GM19025 (cell line): Measurements from ENCODE around the gene TEC.
A peak's percentile ranks its signal among the peaks of the same experiment; 100 is the strongest.
"Not testable (repeated sequence)": the region's sequence is repeated elsewhere in the genome, so short reads cannot be mapped to it uniquely, and the experiment has no call there.

ENCODE experiments used
- ATAC-seq: cut with Tn5 transposase; IDR thresholded peaks from one replicate; pipeline ENCODE4 v1.9.1; 2021; ENCODE audit warnings: mild to moderate bottlenecking, low read depth, moderate library complexity; ENCODE audit not compliant: unreplicated experiment

TEC gene

DNA sequence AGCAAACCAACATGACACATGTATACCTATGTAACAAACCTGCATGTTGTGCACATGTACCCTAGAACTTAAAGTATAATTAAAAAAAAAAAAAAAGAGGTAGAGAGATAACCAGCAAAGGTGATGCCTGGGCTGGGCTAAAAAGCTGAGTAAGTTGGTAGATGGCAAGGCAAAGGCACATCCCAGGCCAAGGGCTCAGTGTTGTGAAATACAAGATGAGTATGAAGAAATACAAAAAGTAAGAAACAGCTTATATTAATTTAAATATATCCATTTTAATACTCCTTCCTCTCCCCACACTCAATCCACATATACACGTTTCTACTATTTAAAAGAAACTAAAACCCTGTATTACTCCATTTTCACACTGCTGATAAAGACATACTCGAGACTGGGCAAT, 25.8 kb downstream of the TEC start:
- ATAC-seq: no peak

DNA sequence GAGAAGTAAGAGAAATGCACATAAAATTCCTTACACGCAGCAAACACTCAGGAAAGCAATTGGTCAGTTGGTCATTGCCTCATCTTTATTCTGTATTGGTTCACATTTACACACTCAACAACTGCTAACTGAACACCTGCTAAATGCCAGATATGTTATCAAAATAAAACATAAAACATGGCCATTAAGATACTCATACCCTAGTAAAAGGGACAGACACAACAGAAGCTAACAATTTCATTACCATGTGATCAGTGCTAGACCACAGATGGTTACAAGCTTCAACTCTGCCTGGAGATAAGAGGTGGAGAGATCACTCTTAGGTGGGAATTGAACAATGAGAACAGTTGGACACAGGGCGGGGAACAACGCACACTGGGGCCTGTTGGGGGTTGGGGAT, 26.2 kb downstream of the TEC start:
- no peak for ATAC-seq

DNA sequence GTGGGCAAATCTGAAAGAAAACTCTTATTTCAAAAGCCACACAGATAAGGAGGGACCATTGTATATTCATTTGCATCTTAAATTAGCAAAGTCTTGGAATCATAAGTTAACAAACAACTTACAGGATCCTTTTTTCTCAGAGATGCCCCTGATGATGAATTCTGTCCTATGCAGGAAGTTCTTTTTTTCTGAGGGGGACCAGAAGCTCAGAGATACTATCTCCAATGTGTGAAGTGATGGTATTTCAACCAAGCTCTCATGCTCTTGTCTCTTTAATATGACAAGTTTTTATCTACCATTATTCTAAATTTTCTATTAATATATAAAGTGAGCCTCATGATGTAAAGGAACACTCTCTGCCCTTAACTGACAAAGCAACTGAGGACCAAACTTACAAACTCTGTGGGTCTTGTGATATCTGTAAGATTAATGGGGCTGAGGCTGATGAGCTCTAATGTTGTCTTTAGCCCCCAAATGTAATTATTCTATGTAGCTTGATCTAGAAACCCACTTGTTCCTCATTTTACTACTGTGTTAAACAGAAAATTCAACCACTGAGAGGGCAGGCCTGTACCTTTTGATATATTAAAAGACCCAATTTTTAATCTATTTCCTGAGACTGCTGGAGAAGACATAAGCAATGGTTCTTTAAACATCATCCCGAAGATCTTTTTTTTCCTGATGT, 27.0 kb downstream of the TEC start:
- ATAC-seq: no peak

DNA sequence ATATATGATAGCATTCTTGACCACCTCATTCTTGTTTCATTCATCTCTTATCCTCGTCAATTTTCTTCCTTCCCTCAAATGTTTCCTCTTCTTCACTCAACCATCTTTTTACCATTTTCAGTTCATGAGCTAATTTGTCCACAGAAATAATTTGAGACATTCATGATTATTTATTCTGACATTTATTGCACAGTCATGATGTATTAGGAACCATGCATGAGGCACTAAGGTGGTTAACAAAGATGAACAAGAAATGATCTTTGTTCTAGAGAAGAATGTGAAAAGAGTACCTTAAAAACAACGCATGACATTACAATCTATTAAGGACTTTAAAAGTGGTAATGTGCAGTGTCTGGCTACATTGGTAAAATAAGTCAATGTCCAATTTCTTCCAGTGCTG, 27.9 kb downstream of the TEC start:
- no peak for ATAC-seq

DNA sequence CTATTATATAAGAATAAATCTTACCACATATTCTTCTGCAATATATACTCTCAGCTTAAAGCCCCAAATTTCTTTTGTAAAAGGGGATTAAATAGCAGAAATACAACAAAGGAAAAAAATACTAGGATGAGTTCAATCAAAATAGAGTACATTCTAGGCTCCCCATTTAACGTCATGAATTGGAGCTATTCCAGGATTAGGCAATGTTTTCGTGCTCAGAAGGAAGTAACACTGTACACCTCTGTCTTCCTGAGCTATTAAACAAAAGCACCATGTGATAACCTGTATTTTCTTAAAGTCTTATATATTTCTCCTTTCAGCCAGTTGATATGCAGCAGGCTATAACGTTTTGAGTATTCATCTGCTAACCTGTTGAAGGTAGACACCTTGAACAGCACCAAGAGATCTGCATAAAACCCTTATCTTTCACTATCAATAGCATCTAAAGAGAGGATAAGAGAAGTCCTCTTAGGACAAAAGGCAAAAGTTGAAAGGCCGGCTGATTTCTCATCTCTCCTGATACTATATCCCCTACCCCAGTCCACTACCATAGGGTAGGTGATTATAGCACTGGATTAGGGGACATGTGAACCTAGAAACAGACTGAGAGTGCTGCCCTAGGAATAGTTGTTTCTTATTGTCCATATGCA, 31.5 kb downstream of the TEC start:
- ATAC-seq: no peak

DNA sequence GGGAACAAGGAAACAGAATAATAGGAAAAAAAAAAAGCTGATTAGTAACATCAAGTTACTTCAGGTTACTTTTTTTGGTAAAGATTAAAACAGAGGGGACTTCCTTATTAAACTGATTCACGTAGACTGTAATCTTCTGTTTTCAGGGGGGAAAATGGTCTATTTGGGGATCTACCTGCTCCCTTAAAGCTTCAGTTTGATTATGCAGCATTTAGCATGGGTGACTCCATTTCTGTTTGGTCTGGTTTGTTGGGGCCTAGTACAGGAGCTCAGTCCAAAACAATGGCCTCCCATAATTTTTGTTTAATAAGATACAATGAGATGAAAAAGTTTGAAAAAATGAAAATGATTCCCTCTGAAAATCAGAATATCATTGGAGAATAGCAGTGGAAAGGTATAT, 34.6 kb downstream of the TEC start:
- ATAC-seq: no peak

DNA sequence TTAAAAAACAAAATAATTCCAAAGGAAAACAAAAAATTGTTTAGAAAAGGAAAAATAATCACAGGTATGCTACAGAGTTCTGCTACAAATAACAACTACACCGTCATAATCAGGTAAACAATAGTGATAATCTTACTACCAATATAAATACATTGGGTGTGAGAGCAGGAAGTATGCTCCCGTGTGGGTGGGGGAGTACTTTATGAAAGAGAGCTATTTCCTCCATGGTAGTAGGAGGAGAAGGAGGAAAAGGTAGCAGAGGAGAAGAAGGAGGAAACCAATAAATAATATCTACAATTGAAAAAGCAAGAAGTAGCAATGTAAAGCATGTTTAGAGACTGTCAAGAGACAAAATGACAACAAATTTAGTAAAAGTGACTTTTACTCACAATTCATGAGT, 35.1 kb downstream of the TEC start:
- no peak for ATAC-seq

DNA sequence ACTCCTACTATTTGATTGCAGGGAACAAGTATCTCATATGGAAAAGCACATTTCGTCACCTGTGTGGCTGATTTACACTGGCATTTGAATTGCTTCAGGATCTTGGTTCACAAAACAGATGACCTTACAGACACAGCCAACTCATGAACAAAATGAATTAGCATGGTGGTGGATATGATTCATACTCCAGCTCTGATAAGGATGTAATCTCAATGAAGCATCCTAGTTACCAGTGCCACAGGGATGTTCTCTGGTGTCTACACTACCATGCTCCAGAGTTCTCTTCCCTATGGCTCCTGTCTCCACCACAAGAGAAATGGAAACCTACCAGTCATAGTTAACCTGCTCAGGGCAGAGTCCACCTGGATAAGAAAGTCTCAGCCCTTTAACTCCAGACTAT, 40.7 kb downstream of the TEC start:
- ATAC-seq: no peak

DNA sequence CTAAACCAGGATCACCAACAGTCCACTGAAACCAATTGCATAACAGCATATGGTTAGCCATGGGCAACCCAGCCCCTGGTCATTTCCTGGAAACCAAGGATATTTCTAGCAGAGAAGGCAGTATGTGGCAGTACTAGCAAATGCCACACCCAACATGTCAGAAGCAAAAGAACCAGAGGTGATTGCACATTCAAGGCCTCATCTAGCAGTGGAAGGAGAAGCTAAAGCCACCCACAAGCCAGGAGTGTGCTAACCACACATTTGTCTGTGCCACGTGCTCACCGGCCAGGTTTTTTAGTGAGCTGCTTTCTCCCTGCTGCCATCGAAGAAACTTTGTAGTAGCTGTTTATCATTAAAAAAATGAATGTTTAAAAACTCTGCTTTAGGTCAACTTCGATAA, 42.0 kb downstream of the TEC start:
- no peak for ATAC-seq

DNA sequence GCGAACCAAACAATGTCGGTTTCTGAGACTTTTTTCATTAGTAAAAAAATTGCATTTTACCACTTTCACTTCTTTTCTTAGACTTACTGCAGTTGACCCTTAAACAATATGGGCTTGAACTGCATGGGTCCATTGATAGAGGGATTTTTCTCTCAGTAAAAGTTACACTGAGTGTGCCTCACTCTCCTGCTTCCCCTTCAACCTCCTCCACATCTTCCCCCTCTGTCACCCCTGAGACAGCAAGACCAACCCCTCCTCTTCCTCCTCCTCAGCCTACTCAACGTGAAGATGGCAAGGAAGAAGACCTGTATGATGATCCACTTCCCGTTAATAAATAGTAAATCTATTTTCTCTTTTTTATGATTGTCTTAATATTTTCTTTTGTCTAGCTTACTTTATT, 43.4 kb downstream of the TEC start:
- ATAC-seq: no peak

DNA sequence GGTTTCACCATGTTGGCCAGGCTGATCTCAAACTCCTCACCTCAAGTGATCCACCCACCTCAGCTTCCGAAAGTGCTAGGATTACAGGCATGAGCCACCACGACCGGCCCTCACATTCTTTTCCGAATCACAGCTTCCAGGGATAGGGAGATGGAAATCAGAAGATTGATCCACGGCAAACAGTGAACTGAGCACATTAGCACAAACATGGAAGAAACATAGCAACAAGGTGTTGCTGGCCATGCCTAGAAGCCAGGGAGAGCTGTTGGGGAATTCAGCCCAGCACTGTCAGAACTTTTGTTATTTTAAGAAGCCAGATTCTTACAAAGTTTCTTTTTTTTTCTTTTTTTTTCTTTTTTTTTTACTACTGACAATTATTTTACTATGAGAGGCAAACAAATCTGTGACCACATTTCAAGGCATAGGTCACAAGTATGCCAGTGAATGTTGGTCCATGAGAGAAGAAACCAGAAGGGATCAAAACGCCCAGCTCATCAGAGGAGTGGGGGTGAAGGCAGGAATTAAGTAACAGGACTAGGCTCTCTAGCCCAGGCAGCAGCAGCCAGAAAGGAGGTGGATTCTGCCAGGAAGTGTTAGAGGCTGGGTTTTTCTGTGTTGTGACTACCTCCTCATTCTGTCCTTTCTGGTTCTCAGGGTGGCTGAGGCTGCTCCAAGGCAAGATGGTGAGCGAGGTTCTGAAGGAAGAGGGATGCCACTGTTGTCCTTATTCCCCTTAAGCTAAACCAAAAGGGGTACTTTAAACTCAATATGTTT, 44.1 kb downstream of the TEC start:
- no peak for ATAC-seq

DNA sequence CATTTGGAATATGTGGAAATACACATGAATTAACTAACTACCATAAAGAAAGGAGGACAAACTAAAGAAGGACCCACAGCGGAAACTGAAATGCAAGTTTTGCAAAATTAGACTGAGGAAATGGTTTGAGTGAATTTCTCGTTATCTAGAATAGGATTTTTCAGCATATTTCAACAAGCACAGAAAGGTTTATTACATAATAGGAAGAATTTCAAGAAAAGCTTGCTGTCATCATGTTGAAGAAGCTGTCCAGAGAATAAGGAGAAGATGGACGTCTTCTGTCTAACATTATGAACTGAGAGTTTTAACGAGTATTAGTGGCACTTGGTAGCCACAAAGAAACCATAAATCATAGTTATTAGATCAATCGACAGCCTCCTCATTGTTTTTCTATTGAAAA, 45.0 kb downstream of the TEC start:
- no peak for ATAC-seq

DNA sequence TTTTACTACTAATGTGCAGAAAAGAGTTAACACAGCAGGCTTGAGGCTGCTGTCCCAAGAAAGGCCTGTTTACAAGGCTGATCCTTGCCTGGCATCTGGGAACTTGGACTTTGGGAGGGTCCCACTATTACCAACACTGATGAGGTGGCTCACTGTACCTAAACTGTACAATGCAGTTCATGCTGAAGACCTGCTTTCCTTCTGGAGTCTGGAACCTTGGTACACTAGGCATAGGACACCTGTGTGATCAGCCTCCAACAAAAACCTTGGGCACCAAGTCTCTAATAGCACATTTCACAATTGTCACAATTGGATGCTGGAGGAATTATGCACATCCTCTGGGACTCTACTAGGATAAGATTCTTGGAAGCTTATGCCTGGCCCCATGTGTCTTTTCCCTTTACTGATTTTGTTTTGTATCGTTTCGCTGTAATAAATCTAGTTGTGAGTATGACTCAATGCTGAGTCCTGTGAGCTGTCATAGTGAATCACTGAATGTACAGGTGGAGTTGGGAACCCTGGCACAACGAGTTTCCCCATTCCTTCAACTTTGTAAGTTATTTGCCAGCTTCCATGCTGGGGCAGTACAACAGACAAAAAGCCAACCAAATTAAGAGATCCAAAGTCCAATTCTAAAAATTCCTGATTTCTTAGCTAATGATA, 45.9 kb downstream of the TEC start:
- no peak for ATAC-seq

DNA sequence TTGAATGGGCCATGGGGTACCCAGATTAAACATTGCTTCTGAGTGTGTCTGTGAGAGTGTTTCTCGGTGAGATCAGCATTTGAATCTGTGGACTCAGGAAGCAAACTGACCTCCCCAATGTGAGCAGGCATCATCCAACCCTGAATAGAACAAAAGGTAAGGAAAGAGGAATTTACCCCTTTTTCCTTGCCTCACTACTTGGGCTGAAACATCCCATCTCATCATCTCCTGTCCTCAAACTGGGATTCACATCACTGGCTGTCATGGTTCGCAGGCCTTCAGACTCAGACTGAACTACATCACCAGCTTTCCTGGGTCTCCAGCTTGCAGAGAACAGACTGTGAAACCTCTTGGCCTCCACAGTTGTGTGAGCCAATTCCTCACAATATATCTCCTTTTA, 47.1 kb downstream of the TEC start:
- no peak for ATAC-seq

DNA sequence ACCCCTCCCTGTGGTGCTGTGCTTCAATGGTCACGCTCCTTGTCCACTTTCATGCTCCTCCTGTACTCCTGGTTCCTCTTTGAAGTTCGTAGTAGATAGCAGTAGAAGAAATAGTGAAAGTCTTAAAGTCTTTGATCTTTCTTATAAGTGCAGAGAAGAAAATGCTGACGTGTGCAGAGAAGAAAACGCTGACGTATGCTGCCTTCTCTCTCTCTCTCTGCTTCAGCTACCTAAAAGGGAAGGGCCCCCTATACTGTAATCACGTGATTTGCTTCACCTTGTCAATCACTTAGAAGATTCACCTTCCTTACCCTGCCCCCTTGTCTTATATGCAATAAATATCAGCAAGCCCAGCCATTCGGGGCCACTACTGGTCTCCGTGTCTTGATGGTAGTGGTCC, 50.2 kb downstream of the TEC start:
- ATAC-seq: not testable (repeated sequence)

DNA sequence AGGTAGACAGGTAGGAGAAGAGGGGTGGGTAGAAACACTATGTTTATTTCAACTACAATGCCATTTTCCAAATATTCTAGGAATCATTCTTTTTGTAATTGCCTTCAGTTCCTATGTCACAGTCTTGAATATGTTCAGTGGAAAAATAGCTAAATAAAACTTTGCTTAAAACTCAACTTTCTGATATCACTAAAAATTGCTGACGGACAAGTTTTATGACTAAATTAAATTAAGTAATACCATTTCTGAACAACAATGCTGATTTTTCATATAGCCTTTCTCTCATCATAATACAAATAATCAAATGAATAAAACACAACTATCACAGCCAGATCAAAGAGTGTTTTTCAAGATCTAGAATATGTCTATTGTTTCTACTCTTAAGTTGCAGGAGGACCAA, 53.1 kb downstream of the TEC start:
- no peak for ATAC-seq

DNA sequence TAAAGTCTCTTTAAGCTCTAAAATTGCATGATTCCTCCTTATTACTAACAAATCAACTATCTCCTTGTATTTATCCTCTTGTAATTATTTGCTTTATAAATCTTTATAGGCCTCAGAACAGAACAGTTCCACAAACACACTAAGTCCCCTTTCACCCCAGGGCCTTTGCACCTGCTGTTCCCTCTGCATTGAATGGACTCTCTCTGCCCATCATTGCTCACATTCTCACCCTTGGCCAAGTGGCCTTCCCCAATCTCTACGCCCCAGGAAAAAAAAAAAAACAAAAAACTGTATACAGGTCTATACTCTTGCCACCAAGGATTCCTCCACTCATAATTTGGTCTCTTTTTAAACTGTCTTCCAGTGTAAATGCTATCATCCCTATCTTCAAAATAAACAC, 53.7 kb downstream of the TEC start:
- no peak for ATAC-seq

DNA sequence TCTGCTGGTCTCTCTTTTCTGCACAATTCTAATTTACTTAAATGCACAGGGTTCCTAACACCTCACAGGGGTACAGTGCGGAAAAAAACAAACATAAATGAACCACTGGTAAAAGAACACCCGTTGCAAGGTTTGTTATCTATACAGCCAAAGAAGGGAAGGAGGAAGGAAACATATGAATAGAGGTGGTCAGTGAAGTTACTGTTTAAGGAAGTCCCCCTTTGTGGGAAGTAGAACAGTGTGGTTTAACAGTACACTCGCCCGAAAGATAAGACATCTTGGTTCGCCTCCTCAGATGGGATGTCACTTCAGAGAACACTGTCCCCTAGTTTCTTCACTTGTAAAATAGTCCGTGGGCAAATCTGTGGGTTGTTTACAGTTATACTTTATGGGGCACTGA, 57.5 kb downstream of the TEC start:
- ATAC-seq: peak; percentile 69

DNA sequence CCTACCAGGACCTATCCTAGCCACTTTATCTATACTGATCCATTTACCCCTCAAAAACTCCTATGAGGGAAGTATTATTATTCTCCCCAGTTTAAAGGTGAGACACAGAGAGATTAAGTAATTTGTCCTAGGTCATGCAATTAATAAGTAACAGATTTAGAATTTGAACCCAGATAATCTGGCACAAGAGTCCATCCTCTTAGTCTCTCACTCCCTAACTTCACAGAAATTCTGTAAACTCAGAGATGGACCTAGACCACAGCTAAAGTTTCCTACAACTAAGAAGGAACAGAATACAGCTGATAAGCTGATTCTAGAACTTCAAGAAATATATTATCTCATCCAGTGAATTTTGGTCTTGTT, 58.7 kb downstream of the TEC start:
- no peak for ATAC-seq

DNA sequence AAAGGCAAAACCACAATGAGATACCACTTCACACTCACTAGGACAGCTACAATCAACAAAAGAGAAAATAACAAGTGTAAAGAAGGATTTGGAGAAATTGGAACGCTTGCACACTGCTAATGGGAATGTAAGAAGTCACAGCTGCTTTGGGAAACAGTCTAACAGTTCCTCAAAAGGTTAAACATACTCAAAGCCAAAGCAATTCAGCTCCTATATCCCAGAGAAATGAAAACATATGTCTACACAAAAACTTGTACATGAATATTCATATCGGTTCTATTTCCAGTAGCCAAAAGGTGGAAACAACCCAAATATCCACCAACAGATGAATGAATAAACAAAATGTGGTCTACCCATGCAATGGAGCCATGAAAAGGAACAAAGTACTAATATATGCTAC, 64.0 kb downstream of the TEC start:
- ATAC-seq: no peak

DNA sequence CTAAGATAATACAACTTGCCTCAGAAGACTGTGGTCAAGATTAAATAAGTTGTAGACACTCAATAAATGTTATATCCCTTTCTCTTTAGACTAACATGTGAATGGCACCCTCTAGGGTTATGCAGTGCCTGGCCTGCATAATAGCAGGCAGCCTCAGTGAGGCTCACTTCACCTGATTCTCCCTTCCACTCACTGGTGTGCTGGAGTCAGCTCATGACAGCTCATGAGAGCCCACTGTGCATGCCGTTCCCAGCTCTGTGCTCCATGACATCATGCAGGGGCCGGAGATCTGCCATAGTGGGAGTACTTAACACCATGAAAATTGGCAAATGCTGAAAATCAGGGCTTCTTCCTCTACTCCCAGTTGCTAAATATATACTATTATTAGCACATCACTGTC, 64.5 kb downstream of the TEC start:
- no peak for ATAC-seq
